Progenitor cell of endocrine pancreas (in vitro differentiated cells): ENCODE results near the gene CBX6. TPM values are rescaled to one million over a fixed set of nuclear protein-coding genes. Genes with fewer than 3 reads are reported as not detected.

Experiments
- DNase-seq: peaks from one replicate; pipeline ENCODE4 v3.0.0; 2021; ENCODE audit warnings: low spot score; ENCODE audit not compliant: unreplicated experiment
- H3K27ac Mint-ChIP-seq: 2 replicates; pipeline ENCODE4 v1.8.0; 2021; ENCODE audit warnings: mild to moderate bottlenecking, moderate library complexity, mixed read lengths
- H3K27me3 Mint-ChIP-seq: 2 replicates; pipeline ENCODE4 v1.8.0; 2021; ENCODE audit warnings: mixed read lengths
- H3K36me3 Mint-ChIP-seq: 2 replicates; pipeline ENCODE4 v1.8.0; 2022; ENCODE audit warnings: mixed read lengths; ENCODE audit not compliant: insufficient read depth
- H3K4me1 Mint-ChIP-seq: 2 replicates; pipeline ENCODE4 v1.8.0; 2021; ENCODE audit warnings: low read depth, mixed read lengths
- H3K4me3 Mint-ChIP-seq: 2 replicates; pipeline ENCODE4 v1.8.0; 2021; ENCODE audit warnings: low read depth, mild to moderate bottlenecking, moderate library complexity, mixed read lengths
- H3K9me3 Mint-ChIP-seq: 2 replicates; pipeline ENCODE4 v1.8.0; 2021; ENCODE audit warnings: low read depth, mixed read lengths
- total RNA-seq: library from RNA; stranded (reverse); gene quantifications from 2 replicates; pipeline ENCODE4 v1.2.1, GENCODE V29; 2021
- TF ChIP-seq, protein P1 (sequence below): fragments of 200-600 bp; sonication (generic); IDR thresholded peaks from one replicate; pipeline ENCODE4 v1.5.0; 2021; ENCODE audit warnings: antibody characterized with exemption, mild to moderate bottlenecking; ENCODE audit not compliant: unreplicated experiment

The CBX6 gene
- total RNA-seq, 1 donor from 2014 or later, result 38.8 TPM

- peak overlapping the region; percentile 96 for H3K4me3 Mint-ChIP-seq
- peaks cover 21% of the 10 kb centered on the region for H3K4me1 Mint-ChIP-seq
- peak; percentile 47 for DNase-seq
- peaks cover 17% of the 10 kb centered on the region for H3K27me3 Mint-ChIP-seq
- H3K9me3 Mint-ChIP-seq, result no peaks in the 10 kb centered on the region
- TF ChIP-seq, protein P1, sequence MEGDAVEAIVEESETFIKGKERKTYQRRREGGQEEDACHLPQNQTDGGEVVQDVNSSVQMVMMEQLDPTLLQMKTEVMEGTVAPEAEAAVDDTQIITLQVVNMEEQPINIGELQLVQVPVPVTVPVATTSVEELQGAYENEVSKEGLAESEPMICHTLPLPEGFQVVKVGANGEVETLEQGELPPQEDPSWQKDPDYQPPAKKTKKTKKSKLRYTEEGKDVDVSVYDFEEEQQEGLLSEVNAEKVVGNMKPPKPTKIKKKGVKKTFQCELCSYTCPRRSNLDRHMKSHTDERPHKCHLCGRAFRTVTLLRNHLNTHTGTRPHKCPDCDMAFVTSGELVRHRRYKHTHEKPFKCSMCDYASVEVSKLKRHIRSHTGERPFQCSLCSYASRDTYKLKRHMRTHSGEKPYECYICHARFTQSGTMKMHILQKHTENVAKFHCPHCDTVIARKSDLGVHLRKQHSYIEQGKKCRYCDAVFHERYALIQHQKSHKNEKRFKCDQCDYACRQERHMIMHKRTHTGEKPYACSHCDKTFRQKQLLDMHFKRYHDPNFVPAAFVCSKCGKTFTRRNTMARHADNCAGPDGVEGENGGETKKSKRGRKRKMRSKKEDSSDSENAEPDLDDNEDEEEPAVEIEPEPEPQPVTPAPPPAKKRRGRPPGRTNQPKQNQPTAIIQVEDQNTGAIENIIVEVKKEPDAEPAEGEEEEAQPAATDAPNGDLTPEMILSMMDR, result no peak
- peak overlapping the region; percentile 99 for H3K27ac Mint-ChIP-seq
- peaks cover 5% of the 10 kb centered on the region for H3K36me3 Mint-ChIP-seq
These were observed 824 bp upstream of the CBX6 start for GRCh38 chr22:38872831-38873248.

DNA sequence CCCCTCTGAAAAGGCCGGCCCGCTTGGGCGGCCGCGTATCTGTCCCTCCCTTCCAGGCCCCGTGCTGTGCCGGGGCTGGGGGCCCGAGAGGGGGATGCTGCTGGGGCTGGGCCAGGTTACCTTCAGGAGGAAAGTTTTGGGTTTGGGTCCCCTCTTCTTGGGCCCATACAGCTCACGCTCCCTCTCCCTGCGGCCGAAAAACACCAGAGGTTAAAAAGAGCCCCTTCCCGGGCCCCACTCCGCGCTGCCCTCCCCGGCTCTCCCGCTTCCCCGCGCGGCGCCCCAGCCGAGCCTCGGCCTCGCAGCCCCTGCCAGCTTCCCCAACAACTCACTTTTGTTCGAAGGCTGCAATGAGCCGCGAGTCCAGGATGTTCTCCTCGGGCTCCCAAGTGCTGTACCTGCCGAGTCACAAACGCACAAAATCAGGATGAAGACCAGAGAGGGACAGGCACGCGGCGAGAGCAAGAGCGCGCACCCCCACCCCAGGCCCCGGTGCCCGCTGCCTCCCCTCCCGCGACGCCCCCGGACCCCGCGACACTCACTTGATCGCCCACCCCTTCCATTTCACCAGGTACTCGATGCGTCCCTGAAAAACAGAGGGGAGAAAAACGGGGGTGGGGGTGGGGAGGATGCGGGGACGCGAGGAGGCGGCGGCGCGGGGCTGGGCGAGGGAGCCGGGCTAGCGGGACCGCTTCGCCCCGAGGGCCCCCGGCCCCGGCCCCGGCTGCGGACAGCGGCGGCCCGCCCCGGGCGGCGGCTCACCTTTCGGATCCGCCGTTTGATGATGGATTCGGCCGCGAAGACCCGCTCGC is 450 bp downstream of the CBX6 start:
- peaks cover 21% of the 10 kb centered on the region for H3K4me1 Mint-ChIP-seq
- H3K27ac Mint-ChIP-seq, result peak overlapping the region; percentile 85
- TF ChIP-seq, protein P1, result no peak

GRCh38 chr22:38870791-38871359 is 1.1 kb downstream of the CBX6 start:
- peak overlapping the region; percentile 67 for H3K27ac Mint-ChIP-seq
- H3K9me3 Mint-ChIP-seq, result no peaks in the 10 kb centered on the region
- TF ChIP-seq, protein P1, result no peak
- H3K4me1 Mint-ChIP-seq, result peaks cover 21% of the 10 kb centered on the region
- H3K27me3 Mint-ChIP-seq, result peaks cover 8% of the 10 kb centered on the region
- no peak for DNase-seq
- peak overlapping the region; percentile 96 for H3K4me3 Mint-ChIP-seq
- H3K36me3 Mint-ChIP-seq, result peaks cover 5% of the 10 kb centered on the region

More for the DNA sequence above, 450 bp downstream of the CBX6 start:
- H3K36me3 Mint-ChIP-seq, result peaks cover 5% of the 10 kb centered on the region
- H3K27me3 Mint-ChIP-seq, result peaks cover 13% of the 10 kb centered on the region
- H3K4me3 Mint-ChIP-seq, result peak overlapping the region; percentile 96
- H3K9me3 Mint-ChIP-seq, result no peaks in the 10 kb centered on the region
- no peak for DNase-seq

DNA sequence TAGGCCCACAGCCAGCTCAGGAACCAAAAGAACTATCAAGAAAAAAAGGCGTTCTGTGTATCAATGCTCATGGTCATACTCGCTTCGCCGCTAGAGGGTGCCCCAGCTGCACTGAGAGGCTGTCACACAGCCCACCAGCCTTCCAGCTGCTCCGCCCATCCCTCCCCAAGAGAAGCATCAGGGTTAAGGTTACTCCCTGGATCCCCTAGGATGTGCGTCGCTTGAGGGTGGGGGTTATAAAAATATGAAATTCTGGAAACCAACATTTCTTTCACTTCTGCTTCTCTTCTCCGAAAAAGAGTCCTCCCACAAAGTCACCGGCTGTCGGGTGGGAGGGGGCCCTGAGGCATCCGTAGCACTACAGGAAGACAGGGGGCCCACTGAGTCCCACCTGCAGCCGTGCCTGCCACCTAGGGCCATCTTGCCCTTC is 1.7 kb downstream of the CBX6 start:
- H3K27me3 Mint-ChIP-seq, result peaks cover 7% of the 10 kb centered on the region
- TF ChIP-seq, protein P1, result peak; percentile 97
- H3K9me3 Mint-ChIP-seq, result no peaks in the 10 kb centered on the region
- H3K4me1 Mint-ChIP-seq, result peaks cover 21% of the 10 kb centered on the region
- H3K27ac Mint-ChIP-seq, result peak overlapping the region; percentile 62
- H3K4me3 Mint-ChIP-seq, result peak overlapping the region; percentile 96
- peaks cover 6% of the 10 kb centered on the region for H3K36me3 Mint-ChIP-seq
- DNase-seq, result peak; percentile 80

DNA sequence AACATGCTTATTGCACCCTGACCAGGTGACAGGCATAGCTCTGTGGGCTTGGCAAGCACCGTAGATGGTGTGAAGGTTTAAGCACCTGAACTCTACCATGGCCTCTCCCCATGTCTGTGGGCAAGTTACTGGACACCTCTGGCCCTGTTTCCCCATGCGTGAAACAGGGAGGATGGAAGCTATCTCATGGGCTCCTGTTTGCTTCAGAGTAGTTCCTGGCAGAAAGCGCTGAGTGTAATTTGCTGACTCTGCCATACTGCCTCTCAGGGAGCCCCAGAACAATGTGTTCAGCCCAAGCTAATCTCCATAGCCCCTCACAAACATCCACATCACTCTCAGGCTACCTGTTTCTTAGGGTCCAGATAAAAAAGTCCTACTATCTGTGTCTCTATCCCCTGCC is 2.4 kb downstream of the CBX6 start:
- Mint-ChIP-seq H3K27me3 (peaks cover under 1% of the 10 kb centered on the region), H3K36me3 (peaks cover 6% of the 10 kb centered on the region), H3K9me3 (no peaks in the 10 kb centered on the region), H3K4me1 (peaks cover 19% of the 10 kb centered on the region), H3K27ac (no peak overlapping the region), H3K4me3 (no peak overlapping the region)
- TF ChIP-seq, protein P1, result no peak
- DNase-seq, result no peak
